HG02970 (cell line): ENCODE data around the gene MAL.

ENCODE experiments used
- ATAC-seq: cut with Tn5 transposase; IDR thresholded peaks from one replicate; pipeline ENCODE4 v1.9.1; 2021; ENCODE audit warnings: mild to moderate bottlenecking, moderate library complexity, moderate number of reproducible peaks; ENCODE audit not compliant: unreplicated experiment, low FRiP score

Gene MAL

DNA sequence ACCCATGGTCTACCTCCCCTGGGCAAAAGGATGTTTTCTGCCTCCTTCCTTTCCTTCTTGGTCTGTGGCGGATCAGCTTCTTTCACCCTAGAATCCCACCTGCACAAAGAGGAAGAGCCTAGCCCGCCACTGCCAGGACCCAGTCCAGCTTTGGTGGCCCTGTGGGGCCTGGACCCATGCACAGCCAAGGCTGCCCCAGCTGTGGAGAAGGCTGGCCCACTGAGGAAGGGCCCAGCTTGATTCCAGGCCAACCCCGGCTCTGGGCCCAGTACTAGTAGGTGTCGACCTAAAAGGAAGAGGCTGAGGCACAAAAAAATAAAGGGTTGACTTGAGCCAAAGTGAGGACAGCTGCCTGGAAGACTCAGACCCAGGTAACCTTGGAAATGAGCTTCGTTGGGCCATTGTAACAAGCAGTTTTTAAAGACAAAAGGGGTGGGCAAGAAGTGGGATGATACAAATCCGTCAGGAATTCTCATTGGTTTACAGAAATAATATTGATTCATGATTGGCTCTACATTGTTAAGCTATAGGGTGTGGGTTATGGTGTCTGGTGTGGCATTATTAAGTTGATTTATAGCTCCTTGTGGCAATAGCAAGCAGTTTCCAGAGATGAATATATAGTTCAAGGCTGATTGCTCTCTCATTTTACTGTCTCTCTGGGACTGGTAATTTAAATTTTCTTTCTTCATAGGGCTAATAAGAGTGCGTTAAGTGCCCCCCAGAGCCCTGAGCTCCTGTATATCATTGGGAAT lies 29.8 kb upstream of the MAL start:
- ATAC-seq = no peak

DNA sequence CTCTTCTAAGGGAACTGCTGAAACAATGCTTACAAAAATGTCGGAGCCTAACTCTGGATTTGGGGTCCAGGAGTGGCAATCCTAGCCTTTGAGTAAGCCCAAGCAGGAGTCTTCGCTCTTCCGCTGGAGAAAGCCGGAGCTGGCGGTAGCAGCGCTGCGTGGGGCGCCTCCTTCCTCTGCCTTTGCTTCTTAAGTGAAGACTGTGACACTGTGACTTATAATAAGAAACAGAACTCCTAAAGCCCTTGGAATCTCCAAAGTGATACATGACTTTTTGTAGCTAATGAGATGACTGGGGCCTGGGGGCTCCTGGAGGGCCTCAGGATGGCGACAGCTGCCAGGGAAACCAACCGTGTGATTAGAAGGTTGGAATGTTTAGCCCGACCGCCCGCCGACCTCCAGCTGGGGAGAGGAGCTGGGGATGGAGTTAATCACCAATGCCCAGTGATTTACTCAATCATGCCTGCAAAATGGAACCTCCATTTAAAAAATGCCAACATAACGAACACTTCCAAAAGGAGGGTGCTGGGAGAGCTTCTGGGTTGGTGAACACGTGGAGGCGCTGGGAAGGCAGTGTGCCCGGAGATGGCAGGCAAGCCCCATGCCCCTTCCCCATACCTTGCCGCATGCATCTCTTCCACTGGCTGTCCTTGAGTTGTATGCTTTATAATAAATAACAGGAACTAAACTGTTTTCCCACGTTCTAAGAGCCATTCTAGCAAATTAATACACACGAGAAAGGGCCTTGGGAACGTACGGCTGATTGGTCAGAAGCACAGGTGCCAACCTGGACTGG lies 29.0 kb upstream of the MAL start:
- no peak for ATAC-seq

DNA sequence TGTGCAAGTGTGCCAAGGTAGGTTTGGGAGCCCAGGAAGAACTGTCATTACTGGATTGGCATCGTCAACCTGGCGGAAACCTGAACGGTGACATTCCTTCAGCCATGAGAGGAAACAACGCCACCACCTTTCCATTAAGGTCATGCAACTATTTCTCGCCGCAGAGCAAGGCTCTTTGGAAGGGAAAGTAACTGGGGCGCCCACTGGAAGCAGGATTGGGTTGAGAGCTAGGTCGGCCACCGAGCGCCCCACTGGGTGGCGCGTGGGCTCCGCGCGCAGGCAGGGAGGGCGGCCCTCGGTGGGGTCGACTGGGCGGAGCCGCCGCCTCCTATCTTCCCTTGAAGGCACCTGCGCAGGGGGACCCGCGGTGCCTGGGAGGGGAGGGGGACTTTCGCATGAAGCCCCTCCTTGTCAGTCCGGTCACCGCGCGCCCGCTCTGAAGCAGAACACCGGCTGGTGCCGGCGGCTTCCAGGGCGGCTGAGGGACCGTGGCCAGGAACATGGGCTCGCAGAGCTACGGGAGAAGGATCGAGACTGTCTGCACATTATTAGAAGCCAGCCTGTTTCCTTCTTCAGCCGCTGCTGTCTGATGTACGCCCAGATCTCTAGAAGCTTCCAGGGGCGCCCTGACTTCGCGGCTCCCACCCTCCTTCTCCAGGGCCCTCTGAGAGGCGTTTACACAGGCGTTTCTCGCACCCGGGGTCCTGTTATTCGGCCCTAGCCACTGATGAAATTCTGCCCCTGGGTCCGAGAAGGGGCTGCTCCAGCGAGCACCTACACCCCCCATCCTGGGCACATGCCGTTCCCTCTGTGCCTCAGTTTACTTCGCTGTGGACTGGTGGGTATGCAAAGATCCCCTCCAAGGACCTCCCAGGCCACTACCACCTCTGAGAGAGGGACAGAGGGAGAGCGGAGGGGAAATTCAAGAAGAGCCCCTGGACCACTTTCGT lies 27.3 kb upstream of the MAL start:
- ATAC-seq = no peak

DNA sequence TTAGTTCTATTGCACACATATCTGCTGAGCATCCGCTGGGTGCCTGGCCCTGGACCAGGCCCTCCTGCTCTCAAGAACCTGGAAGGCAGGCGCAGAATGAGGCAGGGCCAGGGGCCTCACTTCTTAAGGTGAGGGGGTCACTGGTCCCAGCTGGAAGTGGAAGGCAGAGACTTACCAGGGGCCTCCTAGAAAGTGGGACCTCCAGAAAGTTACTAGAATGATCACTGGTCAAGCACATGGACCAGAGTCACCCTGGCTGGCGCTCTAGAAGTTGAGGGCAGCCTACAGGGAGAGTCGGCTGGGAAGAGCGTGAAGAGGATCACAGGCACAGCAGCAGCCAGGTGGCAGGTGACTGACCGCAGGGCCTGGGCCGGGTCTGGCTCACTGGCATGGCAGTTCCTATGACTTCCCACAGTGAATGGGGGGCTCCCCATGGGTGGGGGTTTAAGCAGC lies 26.1 kb upstream of the MAL start:
- no peak for ATAC-seq

DNA sequence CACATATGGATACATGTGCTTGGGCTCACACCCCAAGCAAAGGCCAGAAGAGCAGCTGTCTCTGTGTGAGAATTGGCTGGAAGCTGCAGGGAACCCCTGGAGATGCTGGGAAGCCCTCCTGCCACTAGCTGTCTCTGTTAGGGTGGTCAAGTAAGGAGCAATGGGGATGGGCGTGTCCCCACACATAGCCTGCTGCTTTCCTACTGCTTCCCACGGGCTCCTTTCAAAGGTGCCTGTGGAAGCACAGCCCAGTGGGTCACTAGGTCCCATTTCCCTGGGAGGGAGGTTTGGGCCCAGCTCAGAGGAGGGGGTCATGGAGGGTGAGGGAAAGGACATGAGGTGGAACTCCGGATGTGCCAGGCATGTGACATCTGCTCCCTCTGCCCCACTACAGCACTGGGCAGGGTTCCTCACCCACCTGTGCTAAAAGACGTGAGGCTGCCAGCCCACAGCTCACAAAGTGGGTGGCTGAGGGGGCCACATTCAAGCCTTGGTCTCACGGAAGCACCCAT lies 24.4 kb upstream of the MAL start:
- no peak for ATAC-seq

DNA sequence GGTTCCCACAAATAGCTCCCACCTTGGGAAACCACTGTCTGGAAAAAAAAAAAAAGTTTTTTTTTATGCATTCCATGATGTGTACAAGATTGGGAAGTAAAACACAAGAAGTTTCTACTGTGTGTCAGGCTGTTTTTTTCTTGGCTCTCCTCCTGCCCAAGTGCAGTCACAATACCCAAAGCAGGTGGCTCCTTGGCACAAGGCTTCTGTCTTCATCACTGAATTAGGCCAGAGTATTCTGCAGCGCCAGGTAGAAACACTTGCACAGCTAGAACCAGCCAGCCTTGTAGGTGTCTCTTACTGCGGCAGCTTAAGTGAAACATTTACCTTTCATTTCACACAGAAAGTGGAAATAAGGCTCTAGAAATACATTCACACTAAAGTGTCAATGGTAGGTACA lies 23.8 kb upstream of the MAL start:
- no peak for ATAC-seq

DNA sequence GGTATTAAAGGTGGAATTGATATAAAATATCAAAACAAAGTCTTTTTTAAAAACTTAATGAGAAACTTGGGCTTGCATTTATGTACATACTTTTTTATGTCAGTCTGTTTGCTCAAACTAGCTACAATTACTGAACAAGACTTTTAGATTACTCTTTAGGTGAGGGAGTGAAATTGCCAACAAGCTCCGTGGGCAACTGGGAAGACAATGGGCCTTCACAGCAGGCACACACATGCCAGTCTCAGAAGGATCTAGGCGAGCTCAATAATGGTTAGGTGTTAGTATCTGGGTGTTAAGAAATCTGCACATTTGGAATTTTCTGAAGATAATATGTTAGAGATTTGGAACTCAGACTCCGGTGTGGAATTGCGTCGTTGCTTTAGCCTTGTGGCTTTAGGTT lies 23.0 kb upstream of the MAL start:
- no peak for ATAC-seq

DNA sequence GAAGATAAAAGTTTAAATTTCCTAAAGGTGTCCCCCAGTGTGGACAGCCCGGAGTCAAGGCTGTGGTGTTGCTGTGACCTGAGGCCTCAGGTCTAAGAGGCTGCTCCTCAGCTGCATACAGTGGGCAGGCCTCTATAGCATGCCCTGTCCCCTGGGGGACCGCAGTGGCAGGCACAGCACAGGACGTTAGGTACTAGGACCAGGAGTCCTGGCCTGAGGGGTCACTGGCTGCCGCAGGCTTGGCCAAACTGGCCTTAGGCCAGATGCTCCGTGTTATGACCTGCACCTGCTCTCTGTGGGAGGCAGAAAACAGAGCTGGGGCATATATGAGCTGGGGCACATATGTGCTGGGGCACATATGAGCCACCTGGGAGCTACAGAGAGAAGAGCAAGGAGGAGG lies 21.2 kb upstream of the MAL start:
- no peak for ATAC-seq

DNA sequence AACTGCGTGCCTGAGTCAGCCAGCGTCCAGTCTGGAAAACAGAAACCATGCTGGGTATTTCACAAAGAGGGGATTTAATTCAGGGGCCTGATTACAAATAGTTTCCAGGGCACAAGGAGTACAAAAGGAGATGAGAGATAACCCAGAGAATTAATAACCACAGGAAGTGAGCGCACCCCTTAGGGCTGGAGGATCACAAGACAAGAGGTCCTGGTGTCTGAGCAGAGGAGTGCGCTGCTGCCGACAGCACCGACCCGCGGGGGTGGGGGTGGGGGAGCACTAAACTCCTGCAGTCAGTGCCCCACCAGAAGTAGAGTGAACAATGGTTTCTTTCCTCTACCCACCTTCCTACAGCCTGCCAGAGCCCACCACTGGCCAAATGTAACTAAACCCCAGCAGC lies 20.8 kb upstream of the MAL start:
- ATAC-seq = no peak

DNA sequence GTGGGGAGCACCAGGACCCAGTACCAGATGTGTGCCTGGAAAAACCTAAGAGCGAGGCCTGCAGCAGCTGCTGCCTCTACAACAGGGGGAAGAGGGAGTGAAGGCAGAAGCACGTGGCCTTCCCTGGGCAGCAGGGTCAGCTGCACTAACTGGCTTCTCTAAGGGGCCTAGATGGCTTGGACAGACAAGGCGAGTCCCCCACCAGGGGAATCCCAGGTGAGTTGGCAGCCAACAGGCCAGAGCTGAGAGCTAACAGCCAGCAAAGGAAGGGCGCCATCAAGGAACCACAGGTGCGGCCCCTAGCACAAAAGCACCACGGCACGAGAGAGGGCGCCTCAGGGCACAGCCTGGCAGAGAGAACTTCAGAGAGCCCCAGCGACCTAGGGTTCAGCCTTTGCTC lies 19.8 kb upstream of the MAL start:
- ATAC-seq = no peak

DNA sequence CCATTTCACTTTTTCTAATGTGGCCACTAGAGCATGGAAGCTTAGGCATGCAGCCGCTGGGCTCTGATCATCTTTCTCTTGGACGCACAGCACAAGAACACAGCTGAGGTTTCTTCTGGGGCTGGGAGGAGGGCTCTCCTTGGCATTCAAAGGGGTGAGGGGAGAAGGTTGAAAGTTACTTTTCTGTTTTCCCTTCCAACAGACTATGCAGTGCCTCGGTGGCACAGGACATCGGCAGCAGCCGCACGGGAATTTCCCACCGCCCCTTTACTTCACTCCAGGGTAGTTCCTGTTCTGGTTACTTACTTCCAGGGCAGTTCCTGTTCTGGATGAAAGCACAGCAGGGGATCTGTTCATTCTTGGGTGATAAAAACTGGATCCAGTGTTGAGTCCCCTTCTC lies 18.9 kb upstream of the MAL start:
- no peak for ATAC-seq

DNA sequence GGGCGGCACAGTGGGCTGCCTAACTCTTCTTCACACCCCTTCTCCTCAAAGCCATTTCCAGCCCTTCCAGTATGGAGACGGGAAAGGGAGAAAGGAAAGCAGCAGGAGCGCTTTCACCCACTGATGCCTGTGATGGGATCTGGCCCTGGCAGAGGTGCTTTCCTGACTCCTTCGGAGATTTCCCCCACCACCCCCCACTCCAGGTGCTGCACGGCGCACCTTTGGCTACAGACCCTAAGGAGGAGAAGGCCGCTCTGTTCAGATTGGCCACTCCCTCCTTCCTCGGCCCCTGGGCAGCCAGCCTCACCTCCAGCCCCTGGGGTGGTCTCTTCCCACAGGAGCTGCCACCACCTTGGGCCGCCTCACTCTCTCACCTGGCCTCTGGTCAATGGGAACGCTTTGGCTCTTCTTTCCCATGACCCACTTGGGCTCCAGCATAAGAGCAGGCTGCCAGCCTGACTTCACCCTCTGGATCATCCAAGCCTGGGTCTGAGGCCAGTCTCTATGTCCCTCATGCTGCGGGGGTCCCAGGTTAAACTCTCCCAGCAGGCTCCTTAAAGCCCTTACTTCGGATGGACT lies 18.4 kb upstream of the MAL start:
- ATAC-seq = no peak

DNA sequence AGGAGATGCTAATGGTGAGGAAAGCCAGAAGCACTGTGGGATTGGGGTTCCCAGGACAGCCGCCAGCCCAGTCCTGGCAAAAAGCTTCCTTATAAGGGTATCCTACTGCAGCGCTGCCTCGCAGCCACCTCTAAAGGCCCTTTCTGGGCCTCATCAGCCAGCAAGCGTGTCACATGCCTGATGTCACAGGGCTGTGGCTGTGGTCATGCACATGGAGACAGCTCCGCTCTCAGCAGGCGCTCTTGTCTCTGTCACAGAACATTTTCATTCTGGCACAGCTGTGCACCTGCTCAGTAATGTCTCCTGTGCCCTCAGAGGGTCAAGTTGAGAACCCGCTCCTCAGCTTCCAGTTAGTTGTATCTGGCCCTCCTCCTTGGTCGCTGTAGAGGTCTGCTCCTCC lies 17.7 kb upstream of the MAL start:
- no peak for ATAC-seq

DNA sequence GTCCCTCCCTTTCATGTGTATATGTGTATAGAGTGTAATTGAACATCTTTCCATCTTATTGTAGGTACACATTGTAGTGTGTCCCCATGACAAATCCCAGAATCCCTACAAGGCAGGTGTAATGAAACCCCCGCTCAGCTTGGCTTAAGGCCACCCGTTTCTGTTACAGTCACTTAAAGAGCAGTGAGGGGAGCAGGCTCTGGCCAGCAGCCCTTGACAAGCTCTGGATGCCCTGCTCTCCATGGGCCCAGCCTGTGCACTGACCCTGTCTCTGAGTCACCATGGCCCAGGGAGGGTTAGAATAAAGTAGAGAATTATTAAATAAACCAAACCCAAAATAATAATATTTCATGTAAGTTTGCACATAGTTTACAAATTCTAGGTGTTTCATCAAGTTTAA lies 17.2 kb upstream of the MAL start:
- no peak for ATAC-seq

DNA sequence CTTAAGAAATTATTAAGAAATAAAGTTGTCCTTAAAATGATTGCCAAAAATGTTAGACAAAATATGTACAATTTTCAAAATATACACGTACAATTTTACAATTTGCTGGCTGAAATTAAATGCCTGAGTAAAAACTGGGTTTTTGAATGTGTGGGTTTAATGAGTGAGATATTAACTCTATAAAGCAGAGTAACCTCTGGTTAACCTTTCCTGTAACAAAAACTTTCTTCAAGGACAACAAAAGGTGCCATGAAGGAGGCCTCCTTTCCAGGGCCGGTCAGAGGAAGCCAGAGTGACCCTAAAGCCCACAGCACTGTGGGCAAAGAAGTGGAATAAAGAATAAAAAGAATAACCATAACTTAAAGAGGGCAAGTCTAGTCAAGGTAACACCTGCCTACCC lies 16.5 kb upstream of the MAL start:
- no peak for ATAC-seq

DNA sequence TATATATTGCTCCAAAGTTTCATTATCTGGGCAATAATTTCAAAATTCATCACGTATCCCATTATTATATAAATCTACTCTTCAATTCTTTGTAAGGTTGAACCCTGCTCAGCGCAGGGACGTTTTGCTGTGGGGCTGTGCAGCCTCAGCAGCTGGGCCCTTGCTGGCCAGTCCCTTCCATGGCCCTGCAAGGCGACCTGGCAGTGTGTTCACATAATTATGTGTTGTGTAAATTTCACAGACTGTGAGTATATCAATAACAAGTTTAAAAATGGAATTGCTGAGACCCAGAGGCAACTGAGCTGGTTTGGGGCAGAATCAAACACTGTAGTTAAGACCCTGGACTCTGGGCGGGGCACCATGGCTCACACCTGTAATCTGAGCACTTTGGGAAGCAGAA lies 16.1 kb upstream of the MAL start:
- no peak for ATAC-seq

DNA sequence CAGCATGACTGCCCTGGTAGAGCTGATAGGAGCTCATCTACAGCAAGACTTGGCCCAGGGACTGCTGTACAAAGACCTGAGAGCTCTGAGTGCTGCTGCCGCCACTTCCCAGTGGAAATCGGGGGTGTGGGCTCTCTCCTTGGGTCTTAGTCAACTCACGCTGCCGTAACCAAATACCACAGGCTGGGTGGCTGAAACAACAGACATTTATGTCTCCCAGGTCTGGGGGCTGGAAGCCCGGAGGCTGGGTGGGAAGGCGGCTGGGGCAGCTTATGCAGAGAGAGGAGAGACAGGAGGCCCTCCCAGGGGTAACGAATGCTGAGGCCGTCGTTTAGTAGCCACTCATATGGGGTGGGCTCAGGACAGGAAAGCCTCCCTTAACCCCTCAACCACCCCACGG lies 15.4 kb upstream of the MAL start:
- ATAC-seq = no peak

DNA sequence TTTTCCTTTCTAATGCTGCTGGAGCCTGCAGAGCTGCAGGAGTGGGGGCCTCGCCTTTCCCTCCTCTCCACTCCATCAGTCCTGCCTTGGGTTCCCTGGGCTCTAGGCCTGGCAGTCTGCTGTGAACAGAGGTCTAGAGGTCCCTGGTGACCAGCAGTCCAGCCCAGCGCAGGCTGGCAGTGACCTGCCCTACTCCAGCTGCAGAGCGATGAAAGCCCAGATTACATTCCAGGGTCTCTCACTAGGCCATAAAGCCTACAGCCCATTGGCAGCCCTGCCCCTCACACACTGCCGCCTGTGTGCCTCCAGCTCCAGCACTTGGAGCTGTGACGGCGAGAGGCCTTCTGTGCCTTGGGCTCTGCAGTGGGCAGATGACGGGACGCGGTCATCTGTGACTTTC lies 14.8 kb upstream of the MAL start:
- ATAC-seq = no peak

DNA sequence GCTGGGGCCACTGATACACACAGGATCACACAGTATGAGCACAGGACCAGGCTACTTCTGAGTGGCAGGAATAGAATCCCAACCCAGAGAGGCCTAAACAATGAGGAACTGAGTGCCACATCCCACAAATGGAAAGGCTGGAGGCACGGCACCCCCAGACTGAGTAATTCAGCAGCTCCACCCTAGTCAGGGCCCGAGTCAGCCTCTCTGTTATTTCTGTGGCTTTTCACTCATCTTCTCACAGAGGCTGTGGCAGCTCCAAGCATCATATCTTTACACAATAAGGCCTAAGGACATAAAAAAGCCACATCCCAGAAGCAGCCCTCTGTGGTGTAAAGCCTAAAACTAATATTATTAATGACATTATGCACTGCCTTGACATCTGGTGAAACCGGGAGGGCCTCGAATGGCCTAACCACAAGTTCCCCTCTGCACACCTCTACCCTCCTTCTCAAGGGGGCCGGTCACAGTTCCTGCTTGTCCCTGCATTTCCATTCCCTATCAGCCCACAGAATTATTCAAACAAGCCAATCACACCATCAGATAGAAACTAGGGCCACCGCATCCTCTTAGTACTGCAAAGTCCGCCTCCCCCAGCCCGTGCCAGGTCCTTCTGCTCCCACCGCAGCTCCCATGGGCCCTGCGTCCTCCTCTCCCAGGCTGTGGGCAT lies 12.5 kb upstream of the MAL start:
- ATAC-seq = no peak

DNA sequence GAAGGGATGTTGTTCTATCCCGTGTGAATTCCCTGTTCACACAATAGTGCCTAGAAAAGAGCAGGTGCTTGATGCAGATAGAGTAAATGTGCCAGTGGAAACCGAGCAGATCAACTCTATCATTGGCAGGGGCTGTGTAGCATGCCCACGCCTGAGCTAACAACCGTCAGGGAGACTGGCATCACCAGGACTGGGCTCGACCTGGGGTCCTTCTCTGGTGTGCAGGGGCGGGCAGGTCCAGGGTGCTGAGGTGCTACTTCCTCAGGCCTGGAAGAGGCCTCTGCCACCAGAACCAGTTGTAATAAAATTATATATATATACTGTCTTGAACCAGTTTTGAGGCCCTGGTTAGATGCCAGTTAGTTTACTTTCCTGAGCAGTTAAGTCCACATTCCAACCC lies 11.8 kb upstream of the MAL start:
- ATAC-seq = no peak
